SH-SY5Y (cell line): ENCODE measurements around the gene SPATA1.

Source experiments
- GATA2 ChIP-seq: IDR thresholded peaks from 2 replicates; pipeline ENCODE4 v1.6.1; 2011; ENCODE audit warnings: mild to moderate bottlenecking, low read depth, low read length
- GATA3 ChIP-seq: IDR thresholded peaks from 2 replicates; pipeline ENCODE4 v1.6.1; 2011; ENCODE audit warnings: low read depth, mild to moderate bottlenecking, low read length, moderate library complexity

SPATA1 gene, protein sequence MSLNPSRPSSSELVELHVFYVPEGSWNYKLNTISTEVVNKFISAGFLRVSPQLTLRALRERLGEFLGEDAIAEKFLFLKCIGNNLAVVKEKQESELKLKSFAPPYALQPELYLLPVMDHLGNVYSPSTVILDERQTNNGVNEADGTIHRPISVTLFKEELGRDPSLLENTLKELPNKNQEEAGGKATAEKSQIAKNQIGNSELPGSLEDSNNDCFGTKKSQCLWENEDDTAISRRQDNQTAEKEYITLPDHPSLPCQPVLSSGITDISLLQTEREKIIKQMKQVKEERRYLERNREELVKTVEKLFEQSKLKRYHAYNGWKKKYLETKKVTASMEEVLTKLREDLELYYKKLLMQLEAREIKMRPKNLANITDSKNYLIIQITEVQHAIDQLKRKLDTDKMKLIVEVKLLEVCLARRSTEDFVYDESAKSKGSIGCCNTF

DNA sequence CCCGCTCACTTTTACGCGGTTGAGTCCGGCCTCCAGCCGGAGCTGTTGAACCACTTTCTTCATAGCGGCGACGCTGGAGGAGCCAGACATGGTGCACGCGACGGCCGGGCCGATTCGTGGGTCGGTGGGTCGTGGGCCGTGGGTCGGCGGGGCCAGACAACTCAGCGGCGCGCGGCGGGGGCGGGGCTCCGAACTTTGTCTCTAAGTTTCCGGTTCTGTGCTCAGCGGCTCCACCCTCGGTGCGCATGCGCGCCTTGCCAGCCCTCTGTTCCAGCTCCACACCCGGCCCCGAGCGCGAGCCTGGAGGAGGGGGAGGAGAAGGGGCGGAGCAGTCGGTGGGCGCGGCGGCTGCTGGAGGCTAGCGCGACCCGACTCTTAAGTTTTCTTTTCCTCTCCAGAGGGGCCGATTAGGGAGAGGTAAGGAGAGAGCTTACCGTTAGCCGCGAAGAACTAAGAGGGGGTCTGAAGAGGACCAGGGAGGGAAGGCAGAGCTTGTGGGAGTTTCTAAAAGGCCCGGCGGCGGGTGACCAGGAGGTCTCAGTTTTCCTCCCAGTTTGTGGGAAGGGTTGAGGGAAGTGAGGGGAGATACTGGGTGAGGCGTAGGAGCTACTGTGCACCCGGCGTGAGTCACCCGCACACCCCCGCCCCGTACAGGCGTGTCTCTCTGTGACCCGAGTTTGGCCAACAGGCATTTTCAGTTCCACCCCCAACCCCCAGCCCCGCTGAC lies at the start of gene SPATA1, which contains the start of gene GNG5:
TSS of gene SPATA1 (plus strand) at position 385 of the 727 bp plus-strand sequence. CDS start 9,974 bp downstream, outside the sequence.
TSS of gene GNG5 (minus strand) at position 580 of the 727 bp plus-strand sequence. CDS start at position 90, 490 bp downstream.
- TF ChIP-seq GATA3 (no peak), GATA2 (no peak)

DNA sequence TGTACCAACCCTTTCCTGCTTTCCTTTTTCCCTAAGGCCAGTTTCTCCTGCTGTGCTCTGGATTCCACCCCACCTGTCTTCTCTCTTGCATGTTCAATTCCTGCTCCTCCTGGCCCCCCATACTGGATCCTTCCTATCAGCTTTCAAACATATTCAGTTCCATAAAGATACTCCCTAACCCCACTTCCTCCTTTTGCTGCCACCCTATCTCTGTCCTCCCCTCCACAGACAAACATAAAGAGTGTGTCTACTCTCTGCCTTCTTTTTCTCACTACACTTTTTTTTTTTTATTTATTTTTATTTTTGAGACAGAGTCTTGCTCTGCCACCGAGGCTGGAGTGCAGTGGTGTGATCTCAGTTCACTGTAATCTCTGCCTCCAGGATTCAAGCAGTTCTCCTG lies 44.1 kb upstream of the SPATA1 start:
- no peak for TF ChIP-seq GATA3
- TF ChIP-seq GATA2 = no peak

DNA sequence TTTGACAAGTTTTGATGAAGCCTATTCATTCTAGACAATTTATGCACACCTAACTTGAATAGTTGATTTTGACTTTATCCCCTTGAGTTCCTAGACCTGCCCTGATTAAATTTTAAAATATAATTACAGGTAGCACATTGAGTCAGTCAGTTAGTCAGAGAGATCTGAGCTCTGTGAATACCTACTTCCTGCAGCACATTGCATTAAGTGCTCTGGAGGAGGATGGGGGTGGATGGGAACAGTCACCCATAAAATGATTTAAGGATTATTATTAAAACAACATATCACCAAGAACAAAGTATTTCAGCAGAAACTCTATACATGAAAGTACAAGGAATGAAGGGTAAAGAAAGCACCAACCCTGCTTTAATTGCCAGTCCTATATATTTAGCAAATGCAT lies 38.9 kb upstream of the SPATA1 start:
- no peak for TF ChIP-seq GATA3
- TF ChIP-seq GATA2 = no peak

DNA sequence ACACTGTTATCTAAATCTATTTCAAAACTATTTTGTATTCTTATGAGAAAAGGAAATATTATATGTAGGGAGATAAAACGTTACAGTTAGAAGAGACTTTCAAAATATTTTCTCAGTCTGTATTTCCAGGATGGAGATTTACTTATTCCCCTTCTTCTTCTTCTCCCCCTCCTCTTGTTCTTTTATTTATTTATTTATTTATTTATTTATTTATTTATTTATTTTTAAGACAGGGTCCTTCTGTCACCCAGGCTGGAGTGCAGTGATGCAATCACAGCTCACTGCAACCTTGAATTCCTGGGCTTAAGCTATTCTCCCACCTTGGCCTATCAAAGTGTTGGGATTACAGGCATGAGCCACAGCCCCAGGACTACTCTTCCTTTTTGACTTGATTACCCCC lies 30.0 kb upstream of the SPATA1 start:
- TF ChIP-seq GATA2 = no peak
- TF ChIP-seq GATA3 = no peak

DNA sequence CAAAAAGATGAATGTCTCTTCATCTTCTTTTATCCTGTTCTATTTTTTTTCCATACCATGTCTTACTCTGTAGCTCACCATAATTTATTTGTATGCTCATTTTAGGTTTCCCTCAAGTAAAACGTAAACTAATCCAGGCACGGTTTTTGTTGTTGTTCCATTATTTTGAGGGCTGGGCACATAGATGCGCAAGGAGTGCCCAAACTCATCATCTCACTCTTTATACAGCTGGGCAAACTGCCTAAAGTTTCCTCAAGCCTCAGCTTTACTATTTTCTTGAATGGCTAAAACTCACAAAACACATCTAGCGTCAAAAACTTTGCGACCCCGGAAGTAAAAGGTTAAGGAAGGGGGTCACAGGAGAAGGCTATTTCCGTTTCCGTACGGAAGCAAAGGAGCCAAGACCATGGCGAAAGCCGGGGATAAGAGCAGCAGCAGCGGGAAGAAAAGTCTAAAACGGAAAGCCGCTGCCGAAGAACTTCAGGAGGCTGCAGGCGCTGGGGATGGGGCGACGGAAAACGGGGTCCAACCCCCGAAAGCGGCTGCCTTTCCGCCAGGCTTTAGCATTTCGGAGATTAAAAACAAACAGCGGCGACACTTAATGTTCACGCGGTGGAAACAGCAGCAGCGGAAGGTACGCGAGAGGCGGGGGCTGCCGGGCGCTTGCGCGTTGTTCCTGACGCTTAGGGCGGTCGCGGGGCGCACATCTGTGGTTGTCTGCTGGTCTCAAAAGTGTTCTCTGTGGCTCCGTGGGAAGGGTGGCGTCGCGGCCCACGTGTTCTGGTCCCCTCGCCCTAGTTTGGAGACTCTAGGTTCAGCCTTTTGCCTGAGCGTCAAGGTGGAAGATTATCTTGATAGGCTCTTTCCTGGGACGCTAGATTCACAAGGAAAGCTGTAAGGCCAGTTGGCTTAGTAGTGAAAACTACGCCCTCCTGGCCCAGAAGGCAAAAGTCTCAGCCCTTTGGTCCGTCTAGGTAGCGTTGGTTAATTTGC lies 27.0 kb upstream of the SPATA1 start, which contains the start of gene RPF1:
TSS of gene RPF1 (plus strand) at position 391 of the 993 bp plus-strand sequence. CDS start at position 407, 16 bp downstream.
- TF ChIP-seq GATA2 (no peak), GATA3 (no peak)

DNA sequence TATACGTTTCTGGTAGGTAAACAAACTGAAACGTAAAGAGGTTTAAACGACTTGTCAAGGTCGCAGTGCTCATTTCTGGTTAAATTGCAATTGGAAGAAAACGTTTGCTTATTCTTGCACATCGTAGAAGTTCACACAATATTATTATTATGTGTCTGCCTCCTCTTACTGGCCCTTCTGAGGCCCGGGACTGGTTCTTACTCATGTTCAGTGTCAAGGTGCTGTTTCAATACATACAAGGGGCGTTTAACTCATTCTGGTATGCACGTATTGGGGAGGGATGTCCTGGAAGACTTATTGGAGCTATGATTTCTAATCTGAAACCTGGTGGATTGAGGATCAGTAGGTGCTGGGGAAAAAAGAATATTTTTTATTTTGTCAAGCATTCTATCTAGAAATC lies 26.2 kb upstream of the SPATA1 start:
- TF ChIP-seq GATA2 (no peak), GATA3 (no peak)

DNA sequence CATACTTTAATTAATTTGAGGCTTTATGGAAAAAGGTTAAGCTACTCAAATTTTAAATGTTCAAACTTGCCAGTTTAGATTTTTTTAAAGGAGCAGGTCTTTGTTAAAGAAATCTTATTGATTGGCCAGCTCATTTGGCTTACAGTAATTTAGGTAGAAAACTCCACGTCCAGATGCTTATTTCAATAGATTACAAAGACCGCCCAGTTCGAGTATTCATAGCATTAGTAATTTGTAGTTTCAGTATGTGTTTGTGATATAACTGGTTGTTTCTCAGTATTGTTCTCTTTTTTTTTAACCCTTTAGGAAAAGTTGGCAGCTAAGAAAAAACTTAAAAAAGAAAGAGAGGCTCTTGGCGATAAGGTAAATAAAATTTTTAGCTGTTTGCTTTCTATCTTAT lies 25.5 kb upstream of the SPATA1 start:
- TF ChIP-seq GATA2 (no peak), GATA3 (no peak)

DNA sequence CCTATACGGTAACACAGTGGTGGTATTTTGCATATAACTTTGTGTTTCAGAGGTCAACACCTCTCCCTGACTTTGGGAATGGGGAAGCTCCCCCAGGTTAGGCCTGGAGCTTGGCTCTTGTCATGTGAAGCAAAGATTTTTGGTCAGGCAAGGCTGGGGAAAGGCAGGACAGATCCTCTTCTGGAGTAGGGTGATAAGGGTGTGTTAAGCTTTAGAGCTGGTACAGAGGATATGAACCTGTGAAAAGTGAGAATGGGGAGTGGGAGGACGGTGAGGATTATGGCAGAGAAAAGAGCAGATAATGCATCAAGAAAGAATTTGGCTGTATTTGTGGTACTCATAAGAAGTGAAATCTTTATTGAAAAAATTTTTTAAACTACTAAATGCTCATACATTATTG lies 24.9 kb upstream of the SPATA1 start:
- TF ChIP-seq GATA2 (no peak), GATA3 (no peak)

DNA sequence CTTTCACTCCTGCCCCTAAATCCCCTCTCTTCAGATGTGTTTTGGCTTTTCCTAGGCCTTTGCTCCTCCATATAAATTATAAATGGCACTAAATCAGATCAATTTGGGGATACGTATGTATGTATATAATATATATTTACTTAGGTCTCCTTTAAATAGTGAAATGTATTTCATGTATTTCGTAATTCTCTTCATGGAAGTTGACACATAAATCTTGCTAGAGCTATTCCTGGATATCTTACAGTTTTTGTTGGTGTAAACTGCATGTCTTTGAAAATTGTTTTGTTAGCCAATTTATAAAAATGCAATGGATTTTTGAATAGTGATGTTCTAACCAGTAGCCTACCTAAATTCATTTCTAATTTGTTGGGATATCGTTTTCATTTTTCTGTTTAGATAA lies 18.1 kb upstream of the SPATA1 start:
- TF ChIP-seq GATA2 = no peak
- TF ChIP-seq GATA3 = no peak

DNA sequence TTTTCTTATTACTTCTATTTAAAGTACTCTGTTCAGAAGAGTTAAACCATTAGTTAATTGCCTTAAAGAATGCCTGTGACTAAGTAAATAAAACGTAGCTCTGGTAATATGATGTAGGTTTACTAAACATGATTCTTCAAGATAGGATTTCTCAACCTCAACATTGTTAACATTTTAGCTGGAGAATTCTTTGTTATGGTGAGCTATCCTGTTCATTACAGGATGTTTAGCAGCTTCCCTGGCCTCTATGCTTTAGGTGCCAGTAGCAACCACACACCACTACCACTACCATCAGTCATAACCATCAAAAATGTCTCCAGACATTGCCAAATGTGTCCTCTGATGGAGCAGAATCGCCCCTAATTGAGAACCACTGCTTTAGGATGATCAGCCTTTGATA lies 16.4 kb upstream of the SPATA1 start:
- TF ChIP-seq GATA2 = no peak
- no peak for TF ChIP-seq GATA3

DNA sequence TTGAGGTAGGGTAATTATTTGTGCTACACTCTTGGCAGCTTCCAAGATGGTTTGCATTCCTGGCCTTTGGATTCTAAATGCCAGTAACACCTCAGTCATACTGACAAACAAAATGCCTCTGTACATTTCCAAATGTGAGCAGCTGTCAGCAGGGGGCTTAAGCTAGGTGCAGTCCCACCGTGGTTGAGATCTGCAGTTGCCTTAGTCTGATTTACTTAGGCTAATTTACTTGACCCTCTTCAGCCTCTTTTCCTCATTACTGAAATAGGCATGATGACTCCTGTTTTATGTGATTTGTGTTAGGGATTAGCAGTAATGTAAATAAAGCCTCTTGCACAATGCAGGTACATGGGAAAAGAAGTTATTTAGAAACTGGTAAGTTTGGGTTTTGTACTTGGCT lies 13.5 kb upstream of the SPATA1 start:
- TF ChIP-seq GATA3 (no peak), GATA2 (no peak)

DNA sequence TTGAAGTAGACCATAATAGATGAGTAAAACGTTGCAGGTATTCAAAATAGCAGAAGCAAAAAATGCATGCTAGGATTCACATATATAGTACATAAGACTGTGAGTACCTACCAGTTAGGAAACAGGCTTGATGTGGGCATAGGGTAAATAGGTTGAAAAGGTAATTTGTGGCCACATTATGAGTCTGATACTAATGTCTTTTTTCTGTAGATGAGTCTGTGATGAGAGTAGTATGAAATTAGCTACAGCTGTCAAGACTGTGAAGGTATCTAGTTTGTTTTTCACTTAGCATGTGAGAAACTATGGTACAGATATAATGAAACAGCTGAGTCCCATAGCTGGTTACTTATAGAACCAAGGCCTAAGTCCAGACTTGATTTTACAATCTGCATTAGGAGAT lies 12.4 kb upstream of the SPATA1 start:
- TF ChIP-seq GATA2 (no peak), GATA3 (no peak)

DNA sequence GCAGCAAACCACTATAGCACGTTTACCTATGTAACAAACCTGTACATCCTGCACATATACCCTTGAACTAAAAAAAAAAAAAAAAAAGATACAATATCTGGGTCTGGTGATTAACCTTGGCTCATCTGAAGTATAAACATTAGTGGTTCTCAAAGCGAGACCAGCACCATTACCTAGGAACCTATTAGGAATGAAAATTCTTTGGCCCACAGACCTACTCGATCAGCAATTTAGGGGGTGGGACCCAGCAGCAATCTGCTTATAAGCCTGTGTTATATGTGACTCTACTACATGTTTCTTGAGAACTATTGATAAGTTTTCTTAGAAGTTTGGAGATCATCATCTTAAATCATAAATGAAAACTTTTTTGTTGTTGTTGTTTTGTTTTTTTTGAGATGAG lies 9.7 kb upstream of the SPATA1 start:
- TF ChIP-seq GATA3 = no peak
- no peak for TF ChIP-seq GATA2
